Sigmoid colon (tissue), 7 donors: Measurements from ENCODE around the gene CHIT1. TPM values are rescaled to one million over a fixed set of nuclear protein-coding genes. Genes with fewer than 3 reads are reported as not detected.

Source experiments
- DNase-seq: peaks from one replicate; pipeline ENCODE4 v3.0.0-alpha.2; 2019
- H3K27ac ChIP-seq, 4 donors: fragments of 200-600 bp; sonication (generic); one replicate each; pipeline ENCODE4 v1.5.1; 2016 to 2019; ENCODE audit warnings: mild to moderate bottlenecking in 1 of 4
- H3K27me3 ChIP-seq, 3 donors: fragments of 200-600 bp; sonication (generic); one replicate each; pipeline ENCODE4 v1.5.1; 2019; ENCODE audit warnings: mild to moderate bottlenecking in 1 of 3
- H3K36me3 ChIP-seq, 4 donors: fragments of 200-600 bp; sonication (generic); one replicate each; pipeline ENCODE4 v1.5.1; 2016 to 2019
- H3K4me1 ChIP-seq, 4 donors: fragments of 200-600 bp; sonication (generic); one replicate each; pipeline ENCODE4 v1.5.1; 2017 to 2019
- H3K4me3 ChIP-seq, 4 donors: fragments of 200-600 bp; sonication (generic); one replicate each; pipeline ENCODE4 v1.5.1; 2017 to 2019; ENCODE audit warnings: mild to moderate bottlenecking in 2 of 4, moderate library complexity in 1 of 4
- H3K9me3 ChIP-seq, 4 donors: fragments of 200-600 bp in 3 of 4; sonication (generic) in 3 of 4; one replicate each; pipeline versions ENCODE4 v1.5.1 to v1.6.1; 2013 to 2019
- EP300 ChIP-seq, 4 donors: sonication (generic); formaldehyde crosslinking; IDR thresholded peaks; one replicate each; pipeline ENCODE4 v1.6.1; 2017; ENCODE audit warnings: antibody characterized with exemption in 4 of 4
- POLR2A ChIP-seq, 2 donors: fragments of 450-650 bp; IDR thresholded peaks; one replicate each; pipeline ENCODE4 v1.6.1; 2016; ENCODE audit warnings: antibody characterized with exemption in 2 of 2, mild to moderate bottlenecking in 2 of 2, moderate library complexity in 2 of 2
- POLR2AphosphoS5 ChIP-seq, 4 donors: sonication (generic); formaldehyde crosslinking; IDR thresholded peaks; one replicate each; pipeline ENCODE4 v1.6.1; 2017; ENCODE audit warnings: antibody characterized with exemption in 4 of 4
- WGBS, 2 donors: extraction: QIAGEN DNeasy Blood & Tissue Kit; methylation state at CpG; one replicate each; pipeline ENCODE4 v1.1.7; 2013; 5-methylcytosine and 5-hydroxymethylcytosine counted together
- intact Hi-C: fragments of 100-400 bp; cut with DNase I; formaldehyde crosslinking; loops from one replicate; pipeline ENCODE4 v1.15.1; 2023
- polyA plus RNA-seq, 3 donors: library from polyadenylated mRNA; stranded (reverse); fragments of 200-250 nt; gene quantifications; one replicate each; pipeline ENCODE4 v1.2.3, GENCODE V29; 2013
- total RNA-seq, 4 donors: library from RNA; depleted of rRNA; stranded (reverse); fragments of >200 nt; gene quantifications; one replicate each; pipeline ENCODE4 v1.1.0, GENCODE V29; 2016
- TF ChIP-seq, protein P1 (sequence below), 4 experiments: fragments of 450-650 bp in 3 of 4; fragments of 200-600 bp in 1 of 4; IDR thresholded peaks; one replicate each; pipeline ENCODE4 v1.5.1; 2016 to 2019; ENCODE audit warnings: antibody characterized with exemption in 4 of 4, mild to moderate bottlenecking in 3 of 4, moderate library complexity in 2 of 4
- donor health status: healthy with polysubstance abuse.
- donor health status: Bipolar disorder and iron deficiency.
- donor health status: healthy.

The CHIT1 gene
- total and polyA plus RNA-seq, 7 donors: 0.98 TPM; not detected in 6

DNA sequence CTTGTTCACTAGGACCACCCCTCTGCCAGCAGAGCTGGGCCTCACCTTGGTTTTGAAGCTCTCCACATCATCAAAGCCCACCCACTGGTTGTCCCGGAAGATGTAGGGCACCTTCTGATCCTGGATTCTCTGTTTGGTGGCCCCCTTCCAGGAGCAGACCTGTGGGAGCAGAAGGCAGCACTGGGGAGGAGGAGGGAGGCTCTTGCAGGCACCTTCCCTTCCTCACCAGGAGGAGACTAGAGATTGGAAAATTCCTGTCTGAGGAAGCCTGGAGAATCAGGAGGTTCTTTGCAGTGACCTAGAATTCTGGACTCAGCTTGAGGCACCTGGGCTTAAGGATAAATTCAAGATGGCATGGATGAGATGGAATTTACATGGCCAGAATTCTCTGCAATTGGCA is 10.3 kb downstream of the CHIT1 start:
- WGBS, 2 donors: 79 to 82% methylated on average over 1 of the region's 1 CpG
- H3K36me3 ChIP-seq: no peaks in the 10 kb centered on the region
- DNase-seq: no peak
- TF ChIP-seq POLR2A (IDR thresholded peaks at IDR 0.05): no peak
- TF ChIP-seq, protein P1, sequence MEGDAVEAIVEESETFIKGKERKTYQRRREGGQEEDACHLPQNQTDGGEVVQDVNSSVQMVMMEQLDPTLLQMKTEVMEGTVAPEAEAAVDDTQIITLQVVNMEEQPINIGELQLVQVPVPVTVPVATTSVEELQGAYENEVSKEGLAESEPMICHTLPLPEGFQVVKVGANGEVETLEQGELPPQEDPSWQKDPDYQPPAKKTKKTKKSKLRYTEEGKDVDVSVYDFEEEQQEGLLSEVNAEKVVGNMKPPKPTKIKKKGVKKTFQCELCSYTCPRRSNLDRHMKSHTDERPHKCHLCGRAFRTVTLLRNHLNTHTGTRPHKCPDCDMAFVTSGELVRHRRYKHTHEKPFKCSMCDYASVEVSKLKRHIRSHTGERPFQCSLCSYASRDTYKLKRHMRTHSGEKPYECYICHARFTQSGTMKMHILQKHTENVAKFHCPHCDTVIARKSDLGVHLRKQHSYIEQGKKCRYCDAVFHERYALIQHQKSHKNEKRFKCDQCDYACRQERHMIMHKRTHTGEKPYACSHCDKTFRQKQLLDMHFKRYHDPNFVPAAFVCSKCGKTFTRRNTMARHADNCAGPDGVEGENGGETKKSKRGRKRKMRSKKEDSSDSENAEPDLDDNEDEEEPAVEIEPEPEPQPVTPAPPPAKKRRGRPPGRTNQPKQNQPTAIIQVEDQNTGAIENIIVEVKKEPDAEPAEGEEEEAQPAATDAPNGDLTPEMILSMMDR (IDR thresholded peaks at IDR 0.05): no peak
- TF ChIP-seq POLR2AphosphoS5 (IDR thresholded peaks at IDR 0.05): no peak
- no peak for TF ChIP-seq EP300 (IDR thresholded peaks at IDR 0.05)
- no peak overlapping the region for H3K4me3 ChIP-seq
- intact Hi-C loops: no loop called here
- no peaks in the 10 kb centered on the region for H3K9me3 ChIP-seq
- H3K27me3 ChIP-seq: peaks cover 0 to 11% (median 0%) of the 10 kb centered on the region in 3 donors
- no peak overlapping the region for H3K27ac ChIP-seq
- H3K4me1 ChIP-seq: peaks cover 0 to 4% (median 2%) of the 10 kb centered on the region in 4 donors

DNA sequence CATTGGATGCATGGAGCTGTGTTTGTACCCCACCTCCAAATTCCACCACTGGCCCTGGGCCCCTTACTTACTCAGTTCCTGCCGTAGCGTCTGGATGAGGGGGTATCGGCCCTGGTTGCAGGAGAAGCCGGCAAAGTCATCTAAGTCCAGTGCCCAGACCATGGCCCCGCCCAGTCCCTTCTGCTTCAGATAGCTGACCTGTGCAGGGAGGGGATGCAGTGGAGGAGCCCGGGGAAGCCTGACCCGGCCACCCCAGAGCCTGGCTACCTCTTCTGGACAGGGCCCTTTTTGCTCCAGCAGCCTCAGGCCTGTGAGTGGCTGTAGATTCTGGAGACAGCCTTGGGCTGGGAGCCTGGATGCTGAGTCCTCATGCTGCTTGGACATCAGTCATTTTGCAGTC is 11.8 kb downstream of the CHIT1 start:
- no peak for TF ChIP-seq POLR2AphosphoS5 (IDR thresholded peaks at IDR 0.05)
- TF ChIP-seq, protein P1 (IDR thresholded peaks at IDR 0.05): no peak
- TF ChIP-seq EP300 (IDR thresholded peaks at IDR 0.05): no peak
- TF ChIP-seq POLR2A (IDR thresholded peaks at IDR 0.05): no peak
- intact Hi-C loops: loop anchor here (2.0 kb wide), 1 partner anchor 99 kb away; no protein-coding TSS in a partner anchor
- Histone ChIP-seq H3K4me1 (peaks cover 0 to 4% (median 2%) of the 10 kb centered on the region in 4 donors), H3K4me3 (no peak overlapping the region), H3K27me3 (peaks cover 0 to 11% (median 0%) of the 10 kb centered on the region in 3 donors), H3K36me3 (no peaks in the 10 kb centered on the region), H3K27ac (no peak overlapping the region), H3K9me3 (no peaks in the 10 kb centered on the region)
- DNase-seq: no peak
- 83 to 89% methylated on average over 7 of the region's 7 CpGs for WGBS, 2 donors

DNA sequence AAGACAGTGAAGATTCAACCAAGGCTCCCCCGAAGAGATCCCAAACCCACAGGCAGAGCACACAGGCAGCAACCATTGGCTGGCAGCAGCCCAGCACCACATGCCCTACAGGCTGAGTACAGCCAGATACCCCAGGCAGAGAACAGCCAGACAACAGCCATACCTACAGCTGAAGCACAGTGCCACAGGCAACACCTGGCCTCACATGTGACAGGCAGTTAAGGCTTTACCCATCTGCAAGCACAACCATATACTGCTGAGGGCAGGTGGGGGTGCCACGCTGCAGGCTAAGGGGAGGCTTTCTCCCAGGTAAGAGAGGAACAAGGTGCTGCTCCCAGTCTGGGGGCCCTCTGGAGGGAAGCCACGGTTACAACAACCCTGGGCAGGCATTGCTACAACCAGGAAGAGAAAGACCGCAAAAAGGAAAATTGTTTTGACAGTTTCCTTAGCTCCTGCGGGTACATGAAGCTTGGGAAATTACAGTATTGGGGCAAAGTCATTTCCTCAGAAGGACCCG is 12.3 kb downstream of the CHIT1 start:
- intact Hi-C loops: loop anchor here (2.0 kb wide), 1 partner anchor 98 kb away; no protein-coding TSS in a partner anchor
- DNase-seq: no peak
- H3K9me3 ChIP-seq: no peaks in the 10 kb centered on the region
- H3K27ac ChIP-seq: no peak overlapping the region
- peaks cover 0 to 4% (median 2%) of the 10 kb centered on the region in 4 donors for H3K4me1 ChIP-seq
- H3K36me3 ChIP-seq: no peaks in the 10 kb centered on the region
- TF ChIP-seq, protein P1 (IDR thresholded peaks at IDR 0.05): no peak
- no peak for TF ChIP-seq POLR2A (IDR thresholded peaks at IDR 0.05)
- TF ChIP-seq POLR2AphosphoS5 (IDR thresholded peaks at IDR 0.05): no peak
- H3K4me3 ChIP-seq: no peak overlapping the region
- H3K27me3 ChIP-seq: peaks cover 0 to 11% (median 0%) of the 10 kb centered on the region in 3 donors
- WGBS, 2 donors: 25 to 29% methylated on average over 6 of the region's 6 CpGs

DNA sequence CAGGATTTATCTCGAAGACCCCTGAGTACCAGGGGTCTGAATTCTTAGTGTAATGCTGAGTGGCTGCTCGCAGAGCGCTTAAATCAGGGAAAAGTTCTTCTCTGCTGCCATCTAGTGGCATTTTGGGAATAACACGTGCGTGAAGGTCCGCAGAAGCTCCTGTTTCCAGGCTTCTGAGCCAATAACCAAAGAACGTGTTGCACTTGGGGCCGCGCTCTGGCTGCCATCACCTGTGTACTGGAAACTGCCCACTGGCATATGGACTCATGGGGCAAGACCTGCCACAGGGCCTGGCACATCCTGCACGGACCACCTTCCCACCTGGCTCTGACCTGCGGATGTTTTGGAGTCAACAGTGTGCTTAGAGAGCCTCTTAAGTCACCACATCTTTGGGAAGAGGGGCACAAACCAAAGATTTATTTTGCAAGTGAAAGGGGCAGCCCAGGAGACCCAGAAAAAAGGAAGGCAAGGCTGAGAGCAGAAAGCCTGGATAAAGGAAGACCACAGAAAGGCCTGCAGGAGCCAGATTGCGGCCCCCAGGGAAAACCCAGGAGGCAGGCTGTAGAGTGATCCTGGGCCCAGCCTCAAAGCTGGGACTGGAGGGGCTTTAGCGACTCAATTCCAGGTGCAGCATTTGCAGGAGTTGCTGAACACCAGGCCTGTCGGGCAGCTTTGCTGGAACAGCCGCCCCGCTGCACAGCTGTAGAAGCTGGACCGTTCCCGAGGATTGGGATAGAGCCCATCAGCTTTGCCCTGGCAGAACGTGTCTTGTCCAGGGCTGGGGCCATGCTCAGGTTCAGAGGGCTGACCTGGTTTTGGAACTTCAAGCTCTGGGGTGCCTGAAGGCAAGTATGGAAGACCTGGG is 13.0 kb downstream of the CHIT1 start:
- Histone ChIP-seq H3K27ac (no peak overlapping the region), H3K36me3 (no peaks in the 10 kb centered on the region), H3K4me3 (no peak overlapping the region), H3K4me1 (peaks cover 0 to 4% (median 2%) of the 10 kb centered on the region in 4 donors), H3K9me3 (no peaks in the 10 kb centered on the region), H3K27me3 (peaks cover 0 to 11% (median 0%) of the 10 kb centered on the region in 3 donors)
- WGBS, 2 donors: 36 to 39% methylated on average over 19 of the region's 19 CpGs
- intact Hi-C loops: loop anchor here (1.0 to 2.0 kb wide), 2 partner anchors 98 to 177 kb away; no protein-coding TSS in a partner anchor
- DNase-seq: no peak
- no peak for TF ChIP-seq POLR2A (IDR thresholded peaks at IDR 0.05)
- TF ChIP-seq EP300 (IDR thresholded peaks at IDR 0.05): no peak
- TF ChIP-seq, protein P1 (IDR thresholded peaks at IDR 0.05): peak; percentile 23 to 77 (median 62)
- TF ChIP-seq POLR2AphosphoS5 (IDR thresholded peaks at IDR 0.05): no peak
